HepG2 (cell line): ENCODE results near the gene OTUB2. TPM values are rescaled to one million over a fixed set of nuclear protein-coding genes. Genes with fewer than 3 reads are reported as not detected.

Source experiments
- FOXJ3 ChIP-seq: sonication (generic); formaldehyde crosslinking; IDR thresholded peaks from 2 replicates; pipeline ENCODE4 v1.4.0; 2020; ENCODE audit warnings: missing genetic modification reagents, mild to moderate bottlenecking, borderline replicate concordance
- NR1H2 ChIP-seq: sonication (generic); formaldehyde crosslinking; IDR thresholded peaks from 2 replicates; pipeline ENCODE4 v1.8.1; 2022; ENCODE audit warnings: low read depth, missing genetic modification reagents, borderline replicate concordance
- RFX5 ChIP-seq: IDR thresholded peaks from 2 replicates; pipeline ENCODE4 v1.6.1; 2011; ENCODE audit warnings: low read depth, low read length, improper control_type of control experiment
- ZBTB40 ChIP-seq, 2 experiments: fragments of 450-650 bp in 1 of 2; sonication (generic) in 1 of 2; formaldehyde crosslinking in 1 of 2; IDR thresholded peaks; 2 replicates each; pipeline versions ENCODE4 v1.6.1 to v1.8.0; 2016 to 2022; ENCODE audit warnings: antibody characterized with exemption in 1 of 2, mild to moderate bottlenecking in 1 of 2, missing genetic modification reagents in 1 of 2
- ZNF556 ChIP-seq: sonication (generic); formaldehyde crosslinking; IDR thresholded peaks from 2 replicates; pipeline ENCODE4 v1.4.0; 2020; ENCODE audit warnings: mild to moderate bottlenecking, missing genetic modification reagents, borderline replicate concordance
- ZUFSP ChIP-seq: sonication (generic); formaldehyde crosslinking; IDR thresholded peaks from 2 replicates; pipeline ENCODE4 v1.9.0; 2021; ENCODE audit warnings: missing genetic modification reagents, mild to moderate bottlenecking, borderline replicate concordance
- polyA plus RNA-seq, 8 experiments: library from polyadenylated mRNA; depleted of rRNA in 3 of 8; stranded (reverse) in 7 of 8; unstranded in 1 of 8; fragments of >200 nt; fragmentation: Illumina TruSeq in 4 of 8; extraction: Trizol in 4 of 8; gene quantifications; 2 replicates each; pipeline versions ENCODE4 v1.2.1 to v1.2.3, GENCODE V29; 2011 to 2016; ENCODE audit warnings: low read depth in 4 of 8, missing spikeins in 1 of 8, mixed read lengths in 1 of 8; ENCODE audit not compliant: insufficient read depth in 1 of 8
- total RNA-seq, 5 experiments: library from RNA; depleted of rRNA; stranded (reverse); fragments of >200 nt; fragmentation: Illumina TruSeq; extraction: Trizol; gene quantifications; 2 replicates each; pipeline ENCODE4 v1.2.3, GENCODE V29; 2016; ENCODE audit warnings: low read depth in 1 of 5
- TF ChIP-seq, protein P1 (sequence below), 2 experiments: sonication (generic) in 1 of 2; formaldehyde crosslinking in 1 of 2; IDR thresholded peaks; 2 replicates each; pipeline versions ENCODE4 v1.6.1 to v1.9.0; 2014 to 2022; ENCODE audit warnings: antibody characterized with exemption in 1 of 2, borderline replicate concordance in 1 of 2, inconsistent platforms in 1 of 2, low read depth in 1 of 2, missing genetic modification reagents in 1 of 2
- TF ChIP-seq, protein P2 (sequence below): sonication (generic); formaldehyde crosslinking; IDR thresholded peaks from 2 replicates; pipeline ENCODE4 v1.5.0; 2020; ENCODE audit warnings: mild to moderate bottlenecking, low read depth, missing genetic modification reagents, borderline replicate concordance

Gene OTUB2
- total and polyA plus RNA-seq, 2 of the 13 experiments (the other 11 are each of a cell fraction or from before 2014, with no cell fraction given), result 2.2 to 2.4 TPM

GRCh38 chr14:94058674-94059138, 32.6 kb downstream of the OTUB2 start (continued):
- no peak for TF ChIP-seq ZBTB40 (IDR thresholded peaks at IDR 0.05)
- no peak for TF ChIP-seq ZBTB40 (CRISPR knock-in tag; IDR thresholded peaks at IDR 0.05)
- no peak for TF ChIP-seq RFX5
- no peak for TF ChIP-seq NR1H2 (CRISPR knock-in tag)
- peak; percentile 76 for TF ChIP-seq FOXJ3 (CRISPR knock-in tag)
- peak; percentile 35; the same call in 1 of the 2 replicates for TF ChIP-seq ZNF556
- TF ChIP-seq, protein P1, sequence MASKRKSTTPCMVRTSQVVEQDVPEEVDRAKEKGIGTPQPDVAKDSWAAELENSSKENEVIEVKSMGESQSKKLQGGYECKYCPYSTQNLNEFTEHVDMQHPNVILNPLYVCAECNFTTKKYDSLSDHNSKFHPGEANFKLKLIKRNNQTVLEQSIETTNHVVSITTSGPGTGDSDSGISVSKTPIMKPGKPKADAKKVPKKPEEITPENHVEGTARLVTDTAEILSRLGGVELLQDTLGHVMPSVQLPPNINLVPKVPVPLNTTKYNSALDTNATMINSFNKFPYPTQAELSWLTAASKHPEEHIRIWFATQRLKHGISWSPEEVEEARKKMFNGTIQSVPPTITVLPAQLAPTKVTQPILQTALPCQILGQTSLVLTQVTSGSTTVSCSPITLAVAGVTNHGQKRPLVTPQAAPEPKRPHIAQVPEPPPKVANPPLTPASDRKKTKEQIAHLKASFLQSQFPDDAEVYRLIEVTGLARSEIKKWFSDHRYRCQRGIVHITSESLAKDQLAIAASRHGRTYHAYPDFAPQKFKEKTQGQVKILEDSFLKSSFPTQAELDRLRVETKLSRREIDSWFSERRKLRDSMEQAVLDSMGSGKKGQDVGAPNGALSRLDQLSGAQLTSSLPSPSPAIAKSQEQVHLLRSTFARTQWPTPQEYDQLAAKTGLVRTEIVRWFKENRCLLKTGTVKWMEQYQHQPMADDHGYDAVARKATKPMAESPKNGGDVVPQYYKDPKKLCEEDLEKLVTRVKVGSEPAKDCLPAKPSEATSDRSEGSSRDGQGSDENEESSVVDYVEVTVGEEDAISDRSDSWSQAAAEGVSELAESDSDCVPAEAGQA (IDR thresholded peaks at IDR 0.05; ENCODE audit: low read depth), result no peak
- TF ChIP-seq, protein P1 (CRISPR knock-in tag; IDR thresholded peaks at IDR 0.05; ENCODE audit: borderline replicate concordance), result no peak
- TF ChIP-seq, protein P2, sequence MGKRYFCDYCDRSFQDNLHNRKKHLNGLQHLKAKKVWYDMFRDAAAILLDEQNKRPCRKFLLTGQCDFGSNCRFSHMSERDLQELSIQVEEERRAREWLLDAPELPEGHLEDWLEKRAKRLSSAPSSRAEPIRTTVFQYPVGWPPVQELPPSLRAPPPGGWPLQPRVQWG, result no peak
- TF ChIP-seq ZUFSP, result no peak
